Measurements from ENCODE around the gene MAPRE2.
"Not testable (repeated sequence)": the region's sequence is repeated elsewhere in the genome, so short reads cannot be mapped to it uniquely, and the experiment has no call there.

MAPRE2 gene

GRCh38 chr18:35095983-35096676 is 54.9 kb downstream of the MAPRE2 start:
- DNase-seq: no peak

DNA sequence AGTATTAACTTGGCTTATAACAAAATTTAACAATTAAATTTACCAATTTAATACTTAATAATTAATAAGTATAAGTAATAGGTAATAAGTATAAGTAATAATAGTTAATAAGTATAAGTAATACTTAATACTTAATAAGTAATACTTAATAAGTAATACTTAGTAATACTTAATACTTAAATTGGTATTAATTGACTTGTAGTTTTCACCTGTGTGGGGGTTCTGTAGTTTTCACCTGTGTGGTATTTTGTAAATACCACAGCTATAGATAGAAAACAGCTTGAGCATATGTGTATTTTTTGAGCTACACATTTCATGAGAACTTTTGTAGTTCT is 55.4 kb downstream of the MAPRE2 start:
- no peak for DNase-seq

DNA sequence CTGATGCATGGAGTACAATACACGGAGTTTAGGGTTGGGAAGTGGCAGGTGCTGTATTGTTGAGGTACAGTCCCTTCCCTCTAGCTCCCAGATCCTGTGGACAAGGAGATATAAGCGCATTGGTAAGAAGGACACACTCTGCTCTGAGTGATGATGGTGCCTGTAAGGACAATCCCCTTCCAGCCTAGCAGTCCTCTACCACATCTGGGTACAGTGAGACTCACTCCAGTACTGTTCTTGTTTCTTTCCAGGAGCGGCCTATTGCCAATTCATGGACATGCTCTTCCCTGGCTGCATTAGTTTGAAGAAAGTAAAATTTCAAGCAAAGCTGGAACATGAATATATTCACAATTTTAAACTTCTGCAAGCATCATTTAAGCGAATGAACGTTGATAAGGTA is 56.0 kb downstream of the MAPRE2 start:
- DNase-seq: no peak

GRCh38 chr18:35097763-35098162 is 56.5 kb downstream of the MAPRE2 start:
- no peak for DNase-seq

- no peak for DNase-seq
Measured at GRCh38 chr18:35099911-35100310, 58.7 kb downstream of the MAPRE2 start.

- DNase-seq: no peak
Measured at GRCh38 chr18:35104391-35105051, 63.3 kb downstream of the MAPRE2 start.

DNA sequence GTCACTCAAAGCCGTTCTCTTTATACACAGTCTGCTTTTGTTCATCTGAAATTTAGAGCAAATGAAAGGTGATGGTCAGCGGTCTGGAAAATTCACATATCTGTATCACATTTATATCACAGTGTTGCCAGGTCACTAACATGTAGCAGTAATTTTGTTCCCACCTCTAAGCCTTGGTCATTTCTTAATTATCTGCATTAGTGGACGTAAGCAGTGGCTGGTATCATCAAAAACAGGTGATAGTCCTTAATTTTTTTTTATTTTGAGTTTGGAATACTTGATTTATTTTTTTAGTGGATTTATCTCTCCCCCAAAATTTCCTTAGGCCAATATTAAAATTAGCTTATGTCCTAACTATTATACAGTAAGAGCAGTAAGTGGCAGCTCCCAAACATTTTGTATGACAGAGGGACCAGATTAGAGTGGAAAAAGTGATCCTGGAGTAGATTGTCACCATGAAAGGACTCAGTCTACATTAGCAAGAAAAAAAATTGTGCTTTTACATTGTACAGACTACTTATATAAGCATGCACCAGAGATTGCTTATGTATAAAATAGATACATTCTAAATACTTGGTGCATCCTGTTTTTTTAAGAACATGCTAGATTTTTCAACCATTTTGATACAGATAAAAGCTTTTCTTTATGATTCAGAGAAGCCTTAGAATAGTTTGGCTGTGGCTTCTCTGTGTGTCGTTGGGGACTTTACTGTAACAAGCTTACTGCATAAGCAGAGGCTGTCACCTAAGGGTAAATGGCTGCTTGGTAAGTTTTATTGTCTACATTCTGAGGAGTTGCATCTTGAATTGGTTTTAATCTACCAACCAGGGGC is 65.0 kb downstream of the MAPRE2 start:
- DNase-seq: no peak

DNA sequence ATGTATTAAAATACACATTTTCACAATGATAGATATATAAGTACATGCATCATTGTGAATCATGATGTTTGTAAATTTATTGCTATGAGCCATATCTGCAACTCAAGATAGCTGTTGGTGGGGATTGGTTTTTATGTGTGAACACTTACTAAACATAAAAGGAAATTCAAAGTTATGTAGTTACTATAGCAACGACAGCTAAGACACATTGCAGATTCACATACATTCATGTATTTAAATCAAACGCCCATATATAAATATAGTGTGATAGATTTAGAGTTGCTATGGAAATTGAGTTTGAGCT is 65.6 kb downstream of the MAPRE2 start:
- DNase-seq: no peak

DNA sequence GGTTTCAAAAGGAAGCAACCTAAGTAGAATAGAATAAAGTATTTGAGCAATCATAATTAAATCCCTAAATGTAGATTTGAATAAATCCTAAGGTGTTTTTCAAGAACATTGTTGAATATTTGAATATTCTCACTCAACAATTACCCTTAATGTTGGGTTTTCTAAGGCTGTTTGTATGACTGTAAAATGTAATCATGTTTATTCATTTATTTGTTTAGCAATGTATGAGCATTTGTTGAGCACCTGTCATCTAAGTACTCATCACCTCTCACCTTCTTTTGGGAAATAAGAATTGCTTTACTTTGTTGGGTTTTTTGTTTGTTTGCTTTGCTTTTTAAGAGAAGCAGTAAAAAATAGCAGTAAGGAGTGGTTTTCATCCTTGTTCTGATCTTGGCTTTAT is 66.0 kb downstream of the MAPRE2 start:
- no peak for DNase-seq

DNA sequence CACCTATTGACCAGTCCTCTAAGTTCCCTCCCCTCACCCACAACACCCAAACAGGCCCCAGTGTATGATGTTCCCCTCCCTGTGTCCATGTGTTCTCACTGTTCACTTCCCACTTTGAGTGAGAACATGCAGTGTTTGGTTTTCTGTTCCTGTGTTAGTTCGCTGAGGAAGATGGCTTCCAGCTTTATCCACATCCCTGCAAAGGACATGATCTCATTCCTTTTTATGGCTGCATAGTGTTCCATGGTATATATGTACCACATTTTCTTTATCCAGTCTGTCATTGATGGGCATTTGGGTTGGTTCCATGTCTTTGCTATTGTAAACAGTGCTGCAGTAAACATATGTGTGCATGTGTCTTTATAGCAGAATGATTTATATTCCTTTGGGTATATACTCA is 66.9 kb downstream of the MAPRE2 start:
- DNase-seq: not testable (repeated sequence)

DNA sequence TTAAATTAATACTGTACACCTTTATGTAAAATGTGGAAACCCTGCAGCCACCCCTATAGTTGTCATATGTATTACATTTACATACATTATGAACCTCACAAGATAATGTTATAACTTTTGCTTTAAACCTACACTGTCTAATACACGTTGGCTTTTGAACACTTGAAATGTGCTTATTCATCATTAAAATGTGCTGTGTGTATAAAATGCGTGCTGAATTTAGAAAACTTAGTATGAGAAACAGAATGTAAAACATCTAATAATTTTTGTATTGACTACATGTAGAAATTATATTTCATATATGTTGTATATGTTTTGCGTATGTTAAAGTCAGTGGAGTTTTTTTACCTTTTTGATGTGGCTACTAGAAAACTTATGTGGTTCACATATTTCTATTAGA is 68.8 kb downstream of the MAPRE2 start:
- no peak for DNase-seq

- no peak for DNase-seq
Measured at GRCh38 chr18:35110554-35111485, 69.6 kb downstream of the MAPRE2 start.

DNA sequence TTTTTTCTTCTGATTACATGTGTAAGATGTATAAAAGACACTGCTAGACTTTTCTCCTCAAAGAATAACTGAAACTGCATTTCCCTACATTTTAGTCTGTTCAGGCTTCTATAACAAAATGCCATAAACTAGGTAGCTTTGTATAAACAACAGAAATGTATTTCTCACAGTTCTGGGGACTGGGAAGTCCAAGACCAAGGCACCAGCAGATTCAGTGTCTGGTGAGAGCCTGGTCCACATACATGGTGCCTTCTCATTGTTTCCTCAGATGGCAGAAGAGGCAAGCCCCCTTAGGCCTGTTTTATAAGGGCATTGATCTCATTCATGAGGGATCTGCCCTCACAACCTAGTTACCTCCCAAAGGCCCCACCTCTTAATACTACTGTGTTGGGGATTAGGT is 71.5 kb downstream of the MAPRE2 start:
- no peak for DNase-seq

- no peak for DNase-seq
Measured at GRCh38 chr18:35114305-35114704, 73.1 kb downstream of the MAPRE2 start.

DNA sequence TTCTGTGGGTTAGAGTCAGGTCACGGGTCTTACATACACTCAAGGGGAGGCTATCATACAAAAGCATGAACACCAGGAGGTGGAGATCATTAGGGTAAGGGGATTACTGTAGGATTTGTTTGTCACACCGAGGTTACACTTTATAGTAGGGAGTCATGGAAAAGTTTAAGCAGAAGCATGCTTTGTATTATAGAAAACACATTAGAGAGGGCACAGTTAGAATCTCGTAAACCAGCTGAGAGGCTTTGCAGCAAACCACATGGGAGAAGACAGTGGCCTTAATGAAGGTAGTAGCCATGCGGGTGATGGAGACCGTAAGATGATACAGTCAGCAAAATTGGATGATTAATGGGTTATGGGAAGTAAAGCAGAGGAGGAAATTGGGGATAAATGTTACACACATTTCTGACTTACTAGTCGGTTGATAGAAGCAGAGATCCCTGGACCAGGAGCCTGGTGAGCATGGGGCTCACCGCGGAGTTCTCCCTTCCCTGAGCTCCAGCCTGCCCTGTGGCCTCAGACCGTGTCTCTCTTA is 75.6 kb downstream of the MAPRE2 start:
- DNase-seq: no peak

GRCh38 chr18:35117372-35117771 is 76.2 kb downstream of the MAPRE2 start:
- no peak for DNase-seq

- no peak for DNase-seq
Measured at GRCh38 chr18:35117951-35118411, 76.8 kb downstream of the MAPRE2 start.

GRCh38 chr18:35118641-35119040 is 77.4 kb downstream of the MAPRE2 start:
- no peak for DNase-seq

- no peak for DNase-seq
Measured at GRCh38 chr18:35121038-35121437, 79.8 kb downstream of the MAPRE2 start.

DNA sequence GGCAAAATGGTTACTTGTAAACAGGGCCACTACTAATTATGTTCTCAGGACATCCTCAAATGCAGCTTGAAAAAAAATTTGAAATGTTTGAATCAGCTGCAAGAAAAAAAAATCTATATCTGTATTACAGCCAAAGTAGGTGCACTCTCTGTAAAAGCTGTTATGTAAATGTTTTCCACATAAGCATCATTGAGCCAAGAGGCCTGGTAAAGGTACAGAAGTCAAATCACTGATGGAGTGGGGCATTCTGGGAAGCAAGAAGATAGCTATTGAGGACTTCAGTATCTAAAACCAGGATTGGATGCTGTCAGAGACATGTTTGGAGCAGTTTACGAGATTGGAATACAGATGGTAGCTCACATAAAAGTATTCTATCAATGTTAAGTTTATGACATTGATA is 80.3 kb downstream of the MAPRE2 start:
- DNase-seq: no peak

GRCh38 chr18:35122586-35123224 is 81.5 kb downstream of the MAPRE2 start:
- no peak for DNase-seq

GRCh38 chr18:35123811-35124210 is 82.6 kb downstream of the MAPRE2 start:
- no peak for DNase-seq
